Vagina (tissue), 2 donors: ENCODE measurements around the gene CREG1.

ENCODE experiments used
- POLR2A ChIP-seq, 2 donors: fragments of 450-650 bp; IDR thresholded peaks; one replicate each; pipeline ENCODE4 v1.6.1; 2017; ENCODE audit warnings: antibody characterized with exemption in 2 of 2, mild to moderate bottlenecking in 2 of 2, moderate library complexity in 2 of 2
- POLR2AphosphoS5 ChIP-seq, 2 donors: sonication (generic); formaldehyde crosslinking; IDR thresholded peaks; one replicate each; pipeline ENCODE4 v1.9.0; 2017; ENCODE audit warnings: antibody characterized with exemption in 2 of 2, mild to moderate bottlenecking in 2 of 2, low read depth in 1 of 2; ENCODE audit not compliant: insufficient read depth in 1 of 2
- TF ChIP-seq, protein P1 (sequence below), 3 experiments: fragments of 450-650 bp in 2 of 3; fragments of 200-600 bp in 1 of 3; sonication (generic) in 1 of 3; IDR thresholded peaks; one replicate each; pipeline ENCODE4 v1.5.1; 2017 to 2019; ENCODE audit warnings: antibody characterized with exemption in 3 of 3, mild to moderate bottlenecking in 2 of 3, moderate library complexity in 2 of 3

DNA sequence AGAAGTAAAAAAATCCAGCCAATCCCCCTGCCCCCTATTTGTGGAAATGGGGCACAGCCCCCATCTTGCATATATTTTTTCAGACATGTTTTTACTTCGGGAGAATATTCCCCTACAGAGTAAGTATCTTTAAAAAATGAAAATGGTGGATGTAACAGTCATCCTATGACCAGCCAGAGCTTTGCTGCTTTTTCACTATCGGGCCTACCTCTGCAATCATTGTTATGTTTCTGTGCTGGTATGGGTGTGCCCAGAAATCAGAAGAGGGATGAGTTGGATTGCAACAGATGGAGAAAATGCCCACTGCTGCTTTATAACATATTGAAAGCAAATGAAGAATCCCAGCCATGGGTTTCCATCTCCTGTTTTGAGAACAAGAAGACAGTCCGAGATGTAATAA is 38.1 kb downstream of the CREG1 start:
- TF ChIP-seq, protein P1, sequence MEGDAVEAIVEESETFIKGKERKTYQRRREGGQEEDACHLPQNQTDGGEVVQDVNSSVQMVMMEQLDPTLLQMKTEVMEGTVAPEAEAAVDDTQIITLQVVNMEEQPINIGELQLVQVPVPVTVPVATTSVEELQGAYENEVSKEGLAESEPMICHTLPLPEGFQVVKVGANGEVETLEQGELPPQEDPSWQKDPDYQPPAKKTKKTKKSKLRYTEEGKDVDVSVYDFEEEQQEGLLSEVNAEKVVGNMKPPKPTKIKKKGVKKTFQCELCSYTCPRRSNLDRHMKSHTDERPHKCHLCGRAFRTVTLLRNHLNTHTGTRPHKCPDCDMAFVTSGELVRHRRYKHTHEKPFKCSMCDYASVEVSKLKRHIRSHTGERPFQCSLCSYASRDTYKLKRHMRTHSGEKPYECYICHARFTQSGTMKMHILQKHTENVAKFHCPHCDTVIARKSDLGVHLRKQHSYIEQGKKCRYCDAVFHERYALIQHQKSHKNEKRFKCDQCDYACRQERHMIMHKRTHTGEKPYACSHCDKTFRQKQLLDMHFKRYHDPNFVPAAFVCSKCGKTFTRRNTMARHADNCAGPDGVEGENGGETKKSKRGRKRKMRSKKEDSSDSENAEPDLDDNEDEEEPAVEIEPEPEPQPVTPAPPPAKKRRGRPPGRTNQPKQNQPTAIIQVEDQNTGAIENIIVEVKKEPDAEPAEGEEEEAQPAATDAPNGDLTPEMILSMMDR (IDR thresholded peaks at IDR 0.05), result no peak
- no peak for TF ChIP-seq POLR2AphosphoS5 (IDR thresholded peaks at IDR 0.05; ENCODE audit: insufficient read depth in 1 of 2, low read depth in 1 of 2)
- no peak for TF ChIP-seq POLR2A (IDR thresholded peaks at IDR 0.05)
